Panc1 (cell line): ENCODE results near the gene AP5S1. TPM values are rescaled to one million over a fixed set of nuclear protein-coding genes. Genes with fewer than 3 reads are reported as not detected.

Experiments
- ATAC-seq: fragments of 200-7000 bp; cut with Tn5 transposase; 2 replicates; pipeline ENCODE4 v1.9.1; 2020; ENCODE audit warnings: mild to moderate bottlenecking, moderate library complexity
- BruUV-seq: library from RNA; stranded (reverse); fragments of 400-500 nt; replicated peaks from 2 replicates; lab custom pipeline; 2021; lab: Mats Ljungman, UMichigan
- CTCF ChIA-PET: fragments of 300-600 bp; sonication (Branson Sonifier 250); formaldehyde crosslinking; loops from one replicate; lab custom pipeline; 2022; ENCODE audit warnings: antibody characterized with exemption; lab: Charles Lee
- POLR2A ChIA-PET: fragments of 300-600 bp; sonication (Branson Sonifier 250); formaldehyde crosslinking; loops from one replicate; lab custom pipeline; 2022; ENCODE audit warnings: antibody characterized with exemption; lab: Charles Lee
- DNase-seq: peaks from one replicate; pipeline ENCODE4 v3.0.0-alpha.2; 2010; ENCODE audit warnings: low read depth, low spot score
- H3K27ac ChIP-seq: 2 replicates; pipeline ENCODE4 v1.5.1; 2011; ENCODE audit warnings: mild to moderate bottlenecking, low read length, inconsistent platforms
- H3K27me3 ChIP-seq: fragments of 200-500 bp; sonication (Bioruptor generic); 2 replicates; pipeline ENCODE4 v1.6.0; 2014; ENCODE audit warnings: low read length, inconsistent platforms; ENCODE audit not compliant: control insufficient read depth, insufficient read depth
- H3K36me3 ChIP-seq: fragments of 200-500 bp; sonication (Bioruptor generic); 2 replicates; pipeline ENCODE4 v1.5.1; 2014; ENCODE audit warnings: inconsistent platforms, mild to moderate bottlenecking, low read length, moderate library complexity; ENCODE audit not compliant: control insufficient read depth, insufficient read depth
- H3K4me1 ChIP-seq: 2 replicates; pipeline ENCODE4 v1.5.1; 2011; ENCODE audit warnings: inconsistent platforms, mild to moderate bottlenecking, low read length, moderate library complexity; ENCODE audit not compliant: control insufficient read depth, insufficient read depth
- H3K4me3 ChIP-seq, 2 experiments: 2 replicates each; pipeline ENCODE4 v1.5.1; 2011 to 2012; ENCODE audit warnings: low read depth in 2 of 2, low read length in 2 of 2, mild to moderate bottlenecking in 2 of 2, inconsistent platforms in 1 of 2, moderate library complexity in 1 of 2
- H3K9me3 ChIP-seq: fragments of 200-500 bp; sonication (Bioruptor generic); 2 replicates; pipeline ENCODE4 v1.5.1; 2014; ENCODE audit warnings: low read depth, mild to moderate bottlenecking, inconsistent platforms, low read length, moderate library complexity; ENCODE audit not compliant: control insufficient read depth, insufficient read depth
- POLR2AphosphoS5 ChIP-seq: IDR thresholded peaks from 2 replicates; pipeline ENCODE4 v1.6.1; 2012; ENCODE audit warnings: mild to moderate bottlenecking, low read depth, low read length, moderate library complexity
- REST ChIP-seq, 2 experiments: IDR thresholded peaks; 2 replicates each; pipeline ENCODE4 v1.6.1; 2011 to 2012; ENCODE audit warnings: low read depth in 2 of 2, control low read depth in 1 of 2, low read length in 1 of 2, mild to moderate bottlenecking in 1 of 2, moderate library complexity in 1 of 2; ENCODE audit not compliant: insufficient read depth in 1 of 2
- SIN3A ChIP-seq: IDR thresholded peaks from 2 replicates; pipeline ENCODE4 v1.6.1; 2012; ENCODE audit warnings: low read depth, mild to moderate bottlenecking, low read length, moderate library complexity, borderline replicate concordance; ENCODE audit not compliant: insufficient read depth
- TCF7L2 ChIP-seq: IDR thresholded peaks from 2 replicates; pipeline ENCODE4 v1.6.1; 2011; ENCODE audit warnings: mild to moderate bottlenecking, low read depth, low read length, inconsistent platforms
- in situ Hi-C: cut with HindIII; loops from 2 replicates; pipeline ENCODE4 v1.10.0; 2016; ENCODE audit warnings: low sequenced_read_pairs, low pct_unique_long_range_greater_than_20kb
- intact Hi-C: fragments of 100-400 bp; cut with micrococcal nuclease; formaldehyde crosslinking; loops from one replicate; pipeline ENCODE4 v1.10.0; 2022; ENCODE audit not compliant: unreplicated experiment
- total RNA-seq: library from RNA; stranded (reverse); gene quantifications from one replicate; pipeline ENCODE4 v1.2.1, GENCODE V29; 2021; ENCODE audit not compliant: unreplicated experiment
- TF ChIP-seq, protein P1 (sequence below): fragments of 450-650 bp; IDR thresholded peaks from 2 replicates; pipeline ENCODE4 v1.5.1; 2017; ENCODE audit warnings: mild to moderate bottlenecking

AP5S1 gene
- total RNA-seq, 1 experiment from 2014 or later = 23.1 TPM

DNA sequence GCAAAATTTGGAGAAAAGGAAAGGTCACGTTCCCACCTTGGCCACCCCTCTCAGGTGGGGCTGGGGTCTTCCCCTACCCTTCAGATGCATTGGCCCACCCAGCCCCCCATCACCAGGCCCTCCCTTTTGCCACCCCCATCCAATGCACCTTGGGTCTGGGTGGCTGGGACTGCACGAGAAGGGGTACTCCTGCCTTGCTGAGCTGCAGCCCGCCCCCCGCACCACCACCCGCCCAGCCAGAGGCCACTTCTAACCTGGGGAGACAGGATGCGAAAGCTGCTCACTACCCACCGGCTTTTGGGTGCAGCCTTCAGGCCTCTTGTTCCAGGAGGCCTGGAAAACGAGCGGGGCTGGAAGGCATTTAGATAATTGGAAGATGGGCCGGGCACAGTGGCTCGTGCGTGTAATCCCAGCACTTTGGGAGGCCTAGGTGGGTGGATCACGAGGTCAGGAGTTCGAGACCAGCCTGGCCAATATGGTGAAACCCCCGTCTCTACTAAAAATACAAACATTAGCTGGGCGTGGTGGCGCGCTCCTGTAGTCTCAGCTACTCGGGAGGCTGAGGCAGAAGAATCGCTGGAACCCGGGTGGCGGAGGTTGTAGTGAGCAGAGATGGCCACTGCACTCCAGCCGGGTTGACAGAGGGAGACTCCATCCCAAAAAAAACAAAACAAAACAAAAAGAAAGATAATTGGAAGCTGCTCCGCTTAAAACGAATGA is 25.5 kb upstream of the AP5S1 start:
- Histone ChIP-seq H3K9me3 (no peaks in the 10 kb centered on the region), H3K4me1 (peaks cover 16% of the 10 kb centered on the region), H3K4me3 (peak overlapping the region; percentile 87 to 90), H3K27me3 (no peaks in the 10 kb centered on the region), H3K36me3 (peaks cover 10% of the 10 kb centered on the region), H3K27ac (peak overlapping the region; percentile 95)
- ChIA-PET POLR2A (no interaction called here), CTCF (no interaction called here)
- TF ChIP-seq SIN3A = no peak
- no peak for TF ChIP-seq POLR2AphosphoS5
- TF ChIP-seq, protein P1, sequence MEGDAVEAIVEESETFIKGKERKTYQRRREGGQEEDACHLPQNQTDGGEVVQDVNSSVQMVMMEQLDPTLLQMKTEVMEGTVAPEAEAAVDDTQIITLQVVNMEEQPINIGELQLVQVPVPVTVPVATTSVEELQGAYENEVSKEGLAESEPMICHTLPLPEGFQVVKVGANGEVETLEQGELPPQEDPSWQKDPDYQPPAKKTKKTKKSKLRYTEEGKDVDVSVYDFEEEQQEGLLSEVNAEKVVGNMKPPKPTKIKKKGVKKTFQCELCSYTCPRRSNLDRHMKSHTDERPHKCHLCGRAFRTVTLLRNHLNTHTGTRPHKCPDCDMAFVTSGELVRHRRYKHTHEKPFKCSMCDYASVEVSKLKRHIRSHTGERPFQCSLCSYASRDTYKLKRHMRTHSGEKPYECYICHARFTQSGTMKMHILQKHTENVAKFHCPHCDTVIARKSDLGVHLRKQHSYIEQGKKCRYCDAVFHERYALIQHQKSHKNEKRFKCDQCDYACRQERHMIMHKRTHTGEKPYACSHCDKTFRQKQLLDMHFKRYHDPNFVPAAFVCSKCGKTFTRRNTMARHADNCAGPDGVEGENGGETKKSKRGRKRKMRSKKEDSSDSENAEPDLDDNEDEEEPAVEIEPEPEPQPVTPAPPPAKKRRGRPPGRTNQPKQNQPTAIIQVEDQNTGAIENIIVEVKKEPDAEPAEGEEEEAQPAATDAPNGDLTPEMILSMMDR = no peak
- TF ChIP-seq REST (IDR thresholded peaks at IDR 0.05; ENCODE audit: insufficient read depth in 1 of 2, low read depth in 2 of 2, low read length in 1 of 2) = no peak
- no peak for TF ChIP-seq TCF7L2
- in situ Hi-C loops (no loop called here), intact Hi-C loops (no loop called here)
- no TSS peak for BruUV-seq
- ATAC-seq (no peak), DNase-seq (no peak)

DNA sequence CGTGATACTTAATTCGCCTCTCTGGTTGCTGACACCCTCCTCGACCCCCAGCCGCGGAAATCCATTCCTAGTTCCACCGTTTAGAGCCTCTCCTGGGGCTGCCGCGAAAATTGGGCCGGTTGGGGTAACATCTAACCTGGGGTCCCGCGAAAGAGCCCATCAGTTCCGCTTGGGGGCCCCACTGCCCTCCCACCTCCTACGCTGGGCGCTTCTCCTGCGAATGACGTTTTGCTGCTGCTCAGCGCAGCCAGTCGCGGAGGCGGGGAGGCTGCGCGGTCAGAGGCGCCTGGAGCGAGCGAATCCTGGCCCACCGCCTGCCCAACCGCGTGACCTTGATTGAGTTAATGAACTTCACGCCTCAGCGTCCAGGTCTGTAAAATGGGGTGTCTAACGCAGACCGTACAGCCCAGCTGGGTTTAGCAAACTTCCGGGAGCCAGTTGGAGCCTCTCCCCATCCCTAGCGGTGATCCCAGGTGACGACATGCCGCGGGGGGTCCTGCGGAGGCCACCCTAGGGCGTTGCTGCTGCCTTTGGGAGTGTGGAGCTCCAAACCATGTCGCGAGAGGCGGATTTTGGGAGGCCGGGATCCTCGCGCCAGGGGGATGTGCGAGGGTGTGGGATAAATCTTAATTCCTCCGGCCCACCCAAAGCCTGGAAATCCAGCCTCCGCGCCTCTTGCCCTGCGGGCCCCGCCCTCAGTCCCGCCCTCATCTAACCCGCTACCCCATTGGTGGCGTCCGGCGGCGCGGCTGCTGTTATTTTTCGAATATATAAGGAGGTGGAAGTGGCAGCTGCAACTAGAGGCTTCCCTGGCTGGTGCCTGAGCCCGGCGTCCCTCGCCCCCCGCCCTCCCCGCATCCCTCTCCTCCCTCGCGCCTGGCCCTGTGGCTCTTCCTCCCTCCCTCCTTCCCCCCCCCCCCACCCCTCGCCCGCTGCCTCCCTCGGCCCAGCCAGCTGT is 24.6 kb upstream of the AP5S1 start, which contains the start of gene CDC25B:
Gene CDC25B (plus strand): TSS at position 800 of the 958 bp plus-strand sequence. CDS start 222 bp downstream, outside the sequence.
- in situ Hi-C loops = no loop called here

More for the DNA sequence above, 24.6 kb upstream of the AP5S1 start, which contains the start of gene CDC25B:
- TF ChIP-seq, protein P1 = no peak
- TF ChIP-seq TCF7L2 = peak; percentile 36; the same call in 1 of the 2 replicates
- peak; percentile 83 for TF ChIP-seq POLR2AphosphoS5
- TF ChIP-seq REST (IDR thresholded peaks at IDR 0.05; ENCODE audit: insufficient read depth in 1 of 2, low read depth in 2 of 2, low read length in 1 of 2) = no peak
- TF ChIP-seq SIN3A = peak; percentile 87
- intact Hi-C loops = no loop called here
- CTCF ChIA-PET = interaction anchor here (0.6 to 1.0 kb wide), 5 partner anchors 9 to 259 kb away, joined by 3 to 4 read pairs (median 4); partner anchors contain the start of genes AP5S1 and CENPB
- peak within 1 kb of the TSS; percentile 90 to 97 for H3K4me3 ChIP-seq
- TSS peak; percentile 96 for BruUV-seq
- no peaks in the 10 kb centered on the region for H3K9me3 ChIP-seq
- ATAC-seq (peak; percentile 93), DNase-seq (peak; percentile 73)
- H3K27ac ChIP-seq = peak within 1 kb of the TSS; percentile 97
- POLR2A ChIA-PET = interaction anchor here (0.8 kb wide), 1 partner anchor 10 kb away, joined by 4 read pairs; no protein-coding TSS in a partner anchor
- no peaks in the 10 kb centered on the region for H3K27me3 ChIP-seq
- H3K36me3 ChIP-seq = peaks cover 10% of the 10 kb centered on the region
- peaks cover 16% of the 10 kb centered on the region for H3K4me1 ChIP-seq
